Mesendoderm (in vitro differentiated cells): ENCODE data around the gene RIIAD1.

Experiments used
- DNase-seq: peaks from one replicate; pipeline ENCODE4 v3.0.0; 2013
- H2AK5ac ChIP-seq: 2 replicates; pipeline ENCODE4 v1.6.1; 2013; ENCODE audit warnings: low read length, inconsistent platforms
- H2BK120ac ChIP-seq: 2 replicates; pipeline ENCODE4 v1.6.1; 2013; ENCODE audit warnings: low read depth, mild to moderate bottlenecking, low read length, moderate library complexity, mixed read lengths
- H2BK15ac ChIP-seq: replicated peaks from 2 replicates; pipeline ENCODE4 v1.6.1; 2013; ENCODE audit warnings: low read depth, mild to moderate bottlenecking, moderate library complexity
- H2BK5ac ChIP-seq: 2 replicates; pipeline ENCODE4 v1.6.1; 2013; ENCODE audit warnings: low read length, inconsistent platforms
- H3K18ac ChIP-seq: 2 replicates; pipeline ENCODE4 v1.6.1; 2013; ENCODE audit warnings: mild to moderate bottlenecking, low read length, mixed read lengths
- H3K23ac ChIP-seq: one replicate; pipeline ENCODE4 v1.6.1; 2013; ENCODE audit warnings: low read length
- H3K27ac ChIP-seq: 2 replicates; pipeline ENCODE4 v1.5.1; 2013; ENCODE audit warnings: low read depth, mild to moderate bottlenecking, inconsistent platforms, low read length, moderate library complexity
- H3K27me3 ChIP-seq: 2 replicates; pipeline ENCODE4 v1.6.1; 2013; ENCODE audit warnings: low read length, control low read depth, mild to moderate bottlenecking, inconsistent platforms; ENCODE audit not compliant: insufficient read depth, poor library complexity
- H3K36me3 ChIP-seq: 2 replicates; pipeline ENCODE4 v1.6.1; 2013; ENCODE audit warnings: low read length, inconsistent platforms; ENCODE audit not compliant: control insufficient read depth, insufficient read depth
- H3K4ac ChIP-seq: one replicate; pipeline ENCODE4 v1.6.1; 2013; ENCODE audit warnings: low read depth, mild to moderate bottlenecking, low read length, moderate library complexity
- H3K4me1 ChIP-seq: 2 replicates; pipeline ENCODE4 v1.6.1; 2013; ENCODE audit warnings: low read depth, low read length, inconsistent platforms; ENCODE audit not compliant: control insufficient read depth
- H3K4me2 ChIP-seq: 2 replicates; pipeline ENCODE4 v1.6.1; 2013; ENCODE audit warnings: low read length
- H3K4me3 ChIP-seq: 2 replicates; pipeline ENCODE4 v1.5.1; 2013; ENCODE audit warnings: mild to moderate bottlenecking, low read length
- H3K56ac ChIP-seq: one replicate; pipeline ENCODE4 v1.6.1; 2013; ENCODE audit warnings: low read length
- H3K79me1 ChIP-seq: 2 replicates; pipeline ENCODE4 v1.6.1; 2013; ENCODE audit warnings: low read length, inconsistent platforms
- H3K79me2 ChIP-seq: 2 replicates; pipeline ENCODE4 v1.6.1; 2013; ENCODE audit warnings: mild to moderate bottlenecking, low read length; ENCODE audit not compliant: control insufficient read depth, insufficient read depth
- H3K9ac ChIP-seq: 2 replicates; pipeline ENCODE4 v1.6.1; 2013; ENCODE audit warnings: low read length, inconsistent platforms
- H4K5ac ChIP-seq: one replicate; pipeline ENCODE4 v1.6.1; 2013; ENCODE audit warnings: low read length
- H4K8ac ChIP-seq: one replicate; pipeline ENCODE4 v1.6.1; 2013; ENCODE audit warnings: low read depth, mild to moderate bottlenecking, control low read depth, low read length, moderate library complexity
- WGBS: extraction: QIAGEN DNeasy Blood & Tissue Kit; methylation state at CpG from one replicate; pipeline ENCODE4 v1.1.7; 2013; ENCODE audit warnings: low lambda C conversion rate, missing lambda C conversion rate; ENCODE audit not compliant: insufficient coverage; ENCODE audit errors: extremely low coverage; 5-methylcytosine and 5-hydroxymethylcytosine counted together

RIIAD1 gene

DNA sequence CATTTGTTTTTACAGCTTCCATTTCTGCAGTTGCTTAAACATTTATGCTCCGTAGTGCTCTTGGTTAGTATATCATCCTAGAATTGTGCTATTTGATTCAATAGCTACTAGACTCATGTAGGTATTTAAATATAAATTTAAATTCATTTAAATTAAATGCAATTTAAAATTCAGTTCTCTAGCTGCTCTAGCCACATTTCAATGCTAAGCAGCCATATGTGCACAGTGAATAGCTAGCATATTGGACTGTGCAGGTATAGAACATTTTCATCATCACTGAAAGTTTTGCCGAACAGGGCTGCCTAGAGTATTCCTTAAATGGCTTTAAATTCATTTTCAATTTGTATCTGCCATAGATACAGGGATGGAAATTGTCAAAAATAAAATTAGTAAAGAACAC, 37.2 kb upstream of the RIIAD1 start:
- H3K56ac ChIP-seq, result no peak overlapping the region
- H3K9ac ChIP-seq, result no peak overlapping the region
- H2BK120ac ChIP-seq, result no peak overlapping the region
- no peak overlapping the region for H4K8ac ChIP-seq
- no peaks in the 10 kb centered on the region for H3K27me3 ChIP-seq
- no peak overlapping the region for H2BK5ac ChIP-seq
- H3K23ac ChIP-seq, result no peak overlapping the region
- no peak overlapping the region for H3K4me2 ChIP-seq
- H3K27ac ChIP-seq, result no peak overlapping the region
- no peaks in the 10 kb centered on the region for H3K4me1 ChIP-seq
- H3K4ac ChIP-seq, result no peak overlapping the region
- no peak overlapping the region for H2BK15ac ChIP-seq
- no peak overlapping the region for H3K4me3 ChIP-seq
- H3K79me2 ChIP-seq, result no peaks in the 10 kb centered on the region
- no peaks in the 10 kb centered on the region for H3K36me3 ChIP-seq
- no peak for DNase-seq
- no peak overlapping the region for H4K5ac ChIP-seq
- H3K79me1 ChIP-seq, result no peaks in the 10 kb centered on the region
- WGBS, result no CpG with 5 or more reads among the region's 2 CpGs
- no peak overlapping the region for H2AK5ac ChIP-seq
- no peak overlapping the region for H3K18ac ChIP-seq

DNA sequence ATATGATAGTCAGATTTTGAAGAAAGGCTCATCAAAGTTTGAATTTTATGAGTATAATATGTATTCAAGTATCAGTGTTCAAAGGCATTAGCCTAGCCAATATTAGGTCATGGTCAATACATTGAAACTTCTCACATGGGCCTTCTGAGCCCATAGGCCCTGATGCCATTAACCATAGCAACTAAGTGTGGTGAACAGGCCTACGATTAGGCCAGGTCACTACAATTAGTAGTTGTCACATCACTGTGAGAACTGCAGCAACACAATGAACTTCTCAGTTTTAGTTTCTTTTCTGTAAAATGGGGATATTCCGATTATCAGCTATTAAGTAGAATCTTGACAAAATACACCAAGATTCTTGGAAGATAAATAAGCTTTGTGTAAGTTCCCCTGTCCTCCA, 34.8 kb upstream of the RIIAD1 start:
- Histone ChIP-seq H3K4me1 (no peaks in the 10 kb centered on the region), H4K5ac (no peak overlapping the region), H4K8ac (no peak overlapping the region), H3K9ac (no peak overlapping the region), H2BK15ac (no peak overlapping the region), H3K4me2 (no peak overlapping the region), H3K56ac (no peak overlapping the region), H2BK5ac (no peak overlapping the region), H3K18ac (no peak overlapping the region), H3K27me3 (no peaks in the 10 kb centered on the region), H3K4me3 (no peak overlapping the region), H3K79me1 (no peaks in the 10 kb centered on the region), H3K27ac (no peak overlapping the region), H3K79me2 (no peaks in the 10 kb centered on the region), H3K4ac (no peak overlapping the region), H3K36me3 (no peaks in the 10 kb centered on the region), H3K23ac (no peak overlapping the region), H2AK5ac (no peak overlapping the region), H2BK120ac (no peak overlapping the region)
- WGBS, result no CpG with 5 or more reads among the region's 2 CpGs
- DNase-seq, result no peak

DNA sequence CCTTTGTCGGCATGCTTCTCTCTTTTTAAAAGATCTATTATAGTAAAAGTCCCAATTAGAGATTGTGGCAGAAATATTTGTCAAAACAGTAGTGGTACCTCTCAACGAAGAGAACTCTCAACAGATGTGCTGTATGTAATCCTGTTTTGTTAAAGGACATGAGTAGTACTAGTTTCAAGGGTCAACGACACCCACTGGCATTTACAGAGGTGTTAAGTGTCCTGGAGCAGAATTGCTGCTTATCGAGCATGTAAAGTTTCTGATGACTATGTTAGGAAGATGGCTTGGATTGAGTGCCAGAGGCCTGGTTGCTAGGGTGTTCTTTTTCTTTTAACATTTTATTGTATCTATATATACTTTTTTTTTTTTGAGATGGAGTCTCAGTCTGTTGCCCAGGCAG, 31.8 kb upstream of the RIIAD1 start:
- H4K8ac ChIP-seq, result no peak overlapping the region
- no peak overlapping the region for H3K27ac ChIP-seq
- no CpG with 5 or more reads among the region's 4 CpGs for WGBS
- H3K4me3 ChIP-seq, result no peak overlapping the region
- no peak for DNase-seq
- no peak overlapping the region for H3K18ac ChIP-seq
- H2BK120ac ChIP-seq, result no peak overlapping the region
- no peak overlapping the region for H3K4me2 ChIP-seq
- H2BK5ac ChIP-seq, result no peak overlapping the region
- no peak overlapping the region for H3K23ac ChIP-seq
- H3K79me1 ChIP-seq, result no peaks in the 10 kb centered on the region
- no peak overlapping the region for H4K5ac ChIP-seq
- no peak overlapping the region for H3K9ac ChIP-seq
- no peak overlapping the region for H2AK5ac ChIP-seq
- H3K79me2 ChIP-seq, result no peaks in the 10 kb centered on the region
- H3K36me3 ChIP-seq, result no peaks in the 10 kb centered on the region
- H2BK15ac ChIP-seq, result no peak overlapping the region
- H3K4ac ChIP-seq, result no peak overlapping the region
- H3K4me1 ChIP-seq, result no peaks in the 10 kb centered on the region
- no peak overlapping the region for H3K56ac ChIP-seq
- H3K27me3 ChIP-seq, result no peaks in the 10 kb centered on the region

DNA sequence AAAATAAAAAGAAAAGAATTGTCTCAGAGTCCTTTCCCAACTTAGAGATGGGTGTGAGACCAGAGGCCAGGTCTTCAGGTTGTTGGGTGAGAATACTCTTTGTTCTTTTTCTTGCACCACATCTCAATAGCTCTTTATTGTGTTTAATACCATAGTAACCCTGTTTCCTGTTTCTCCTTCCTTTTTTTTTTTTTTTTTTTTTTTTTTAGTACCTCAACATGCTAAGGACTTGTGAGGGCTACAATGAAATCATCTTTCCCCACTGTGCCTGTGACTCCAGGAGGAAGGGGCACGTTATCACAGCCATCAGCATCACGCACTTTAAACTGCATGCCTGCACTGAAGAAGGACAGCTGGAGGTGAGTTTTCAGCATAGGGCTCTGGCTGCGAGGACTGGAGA, 29.1 kb upstream of the RIIAD1 start:
- Histone ChIP-seq H2BK15ac (no peak overlapping the region), H3K56ac (no peak overlapping the region), H2AK5ac (no peak overlapping the region), H3K27me3 (no peaks in the 10 kb centered on the region), H3K23ac (no peak overlapping the region), H3K27ac (no peak overlapping the region), H3K79me2 (no peaks in the 10 kb centered on the region), H2BK120ac (no peak overlapping the region), H3K36me3 (no peaks in the 10 kb centered on the region), H4K8ac (no peak overlapping the region), H3K4me2 (no peak overlapping the region), H3K79me1 (no peaks in the 10 kb centered on the region), H3K4me1 (no peaks in the 10 kb centered on the region), H4K5ac (no peak overlapping the region), H3K4ac (no peak overlapping the region), H3K4me3 (no peak overlapping the region), H3K18ac (no peak overlapping the region), H3K9ac (no peak overlapping the region), H2BK5ac (no peak overlapping the region)
- WGBS, result no CpG with 5 or more reads among the region's 3 CpGs
- no peak for DNase-seq

DNA sequence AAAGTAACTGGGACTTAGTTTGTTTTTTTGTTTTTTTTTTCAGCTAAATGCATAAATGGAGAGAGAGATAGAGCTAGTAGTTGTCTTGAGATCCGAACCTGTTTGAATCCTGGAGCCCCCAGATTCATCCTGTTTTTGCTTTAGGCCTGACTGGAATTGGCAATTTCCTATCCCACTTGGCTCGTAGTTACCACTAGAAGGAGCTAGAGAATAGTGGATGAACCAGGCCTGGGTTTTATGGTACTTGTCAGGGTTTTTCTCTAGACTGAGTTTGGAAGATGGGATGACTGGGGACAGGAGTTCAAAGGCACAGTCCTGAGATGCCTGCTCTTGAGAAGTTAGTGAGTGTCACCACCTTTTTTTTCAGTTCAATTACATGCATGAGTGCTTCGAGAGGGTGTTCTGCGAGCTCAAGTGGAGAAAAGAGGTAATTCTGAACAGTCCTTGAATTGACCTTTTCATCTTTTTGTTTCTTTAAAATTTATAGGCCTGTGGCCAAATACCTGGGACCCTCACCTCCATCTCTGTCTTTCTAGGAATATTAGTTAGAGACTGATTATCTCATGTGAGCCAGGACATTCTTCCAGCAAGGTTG, 28.2 kb upstream of the RIIAD1 start:
- Histone ChIP-seq H3K4me2 (no peak overlapping the region), H3K4ac (no peak overlapping the region), H3K4me3 (no peak overlapping the region), H2AK5ac (no peak overlapping the region), H4K5ac (no peak overlapping the region), H3K23ac (no peak overlapping the region), H2BK120ac (no peak overlapping the region), H3K4me1 (no peaks in the 10 kb centered on the region), H3K18ac (no peak overlapping the region), H3K27ac (no peak overlapping the region), H3K27me3 (no peaks in the 10 kb centered on the region), H3K9ac (no peak overlapping the region), H3K79me1 (no peaks in the 10 kb centered on the region), H3K36me3 (no peaks in the 10 kb centered on the region), H3K79me2 (no peaks in the 10 kb centered on the region), H2BK5ac (no peak overlapping the region), H4K8ac (no peak overlapping the region), H3K56ac (no peak overlapping the region), H2BK15ac (no peak overlapping the region)
- WGBS, result no CpG with 5 or more reads among the region's 4 CpGs
- peak; percentile 68 for DNase-seq

DNA sequence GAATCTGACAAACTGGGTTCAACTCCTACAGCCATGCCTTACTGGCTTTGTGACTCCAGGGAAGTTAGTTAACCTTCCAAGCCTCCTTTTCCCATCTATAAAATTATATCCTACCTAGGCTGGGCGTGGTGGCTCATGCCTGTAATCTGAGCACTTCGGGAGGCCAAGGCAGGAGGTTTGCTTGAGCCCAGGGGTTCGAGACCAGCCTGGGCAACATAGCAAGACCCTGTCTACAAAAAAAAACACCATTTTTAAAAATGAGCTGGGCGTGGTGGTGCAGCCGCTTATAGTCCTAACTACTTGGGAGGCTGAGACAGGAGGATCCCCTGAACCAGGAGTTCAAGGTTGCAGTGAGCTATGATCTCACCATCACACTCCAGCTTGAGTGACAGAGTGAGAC, 19.8 kb upstream of the RIIAD1 start:
- H2AK5ac ChIP-seq, result no peak overlapping the region
- H2BK5ac ChIP-seq, result no peak overlapping the region
- no peak overlapping the region for H3K4me2 ChIP-seq
- no CpG with 5 or more reads among the region's 5 CpGs for WGBS
- H3K9ac ChIP-seq, result no peak overlapping the region
- H3K4me1 ChIP-seq, result no peaks in the 10 kb centered on the region
- no peaks in the 10 kb centered on the region for H3K27me3 ChIP-seq
- no peak for DNase-seq
- H4K8ac ChIP-seq, result no peak overlapping the region
- H3K79me1 ChIP-seq, result no peaks in the 10 kb centered on the region
- H2BK15ac ChIP-seq, result no peak overlapping the region
- H4K5ac ChIP-seq, result no peak overlapping the region
- H3K18ac ChIP-seq, result no peak overlapping the region
- no peak overlapping the region for H3K23ac ChIP-seq
- no peak overlapping the region for H3K4me3 ChIP-seq
- no peaks in the 10 kb centered on the region for H3K79me2 ChIP-seq
- no peak overlapping the region for H3K4ac ChIP-seq
- H3K56ac ChIP-seq, result no peak overlapping the region
- no peak overlapping the region for H2BK120ac ChIP-seq
- H3K27ac ChIP-seq, result no peak overlapping the region
- peaks cover 2% of the 10 kb centered on the region for H3K36me3 ChIP-seq
